ENCODE data around the gene ADGRG4.

The ADGRG4 gene

GRCh38 chrX:136447968-136448367 is 147.2 kb downstream of the ADGRG4 start:
- Mint-ChIP-seq H3K36me3 (ENCODE audit: low read depth) (no peaks in the 10 kb centered on the region), H3K27me3 (ENCODE audit: low read depth) (no peaks in the 10 kb centered on the region), H3K4me3 (no peak overlapping the region), H3K4me1 (no peaks in the 10 kb centered on the region), H3K27ac (no peak overlapping the region), H3K9me3 (peaks cover 3% of the 10 kb centered on the region)
- TF ChIP-seq CTCF (IDR thresholded peaks at IDR 0.05; ENCODE audit: unreplicated experiment in 3 of 3), result no peak

GRCh38 chrX:136450050-136450830 is 149.5 kb downstream of the ADGRG4 start:
- no peaks in the 10 kb centered on the region for H3K36me3 Mint-ChIP-seq (ENCODE audit: low read depth)
- H3K9me3 Mint-ChIP-seq, result peaks cover 3% of the 10 kb centered on the region
- no peak overlapping the region for H3K27ac Mint-ChIP-seq
- TF ChIP-seq CTCF (IDR thresholded peaks at IDR 0.05; ENCODE audit: unreplicated experiment in 3 of 3), result no peak
- H3K4me1 Mint-ChIP-seq, result no peaks in the 10 kb centered on the region
- H3K4me3 Mint-ChIP-seq, result no peak overlapping the region
- no peaks in the 10 kb centered on the region for H3K27me3 Mint-ChIP-seq (ENCODE audit: low read depth)

- H3K36me3 Mint-ChIP-seq (ENCODE audit: low read depth), result no peaks in the 10 kb centered on the region
- H3K4me3 Mint-ChIP-seq, result no peak overlapping the region
- no peak for TF ChIP-seq CTCF (IDR thresholded peaks at IDR 0.05; ENCODE audit: unreplicated experiment in 3 of 3)
- no peaks in the 10 kb centered on the region for H3K4me1 Mint-ChIP-seq
- H3K9me3 Mint-ChIP-seq, result no peaks in the 10 kb centered on the region
- no peaks in the 10 kb centered on the region for H3K27me3 Mint-ChIP-seq (ENCODE audit: low read depth)
- no peak overlapping the region for H3K27ac Mint-ChIP-seq
Measured at GRCh38 chrX:136452614-136453013, 151.9 kb downstream of the ADGRG4 start.

GRCh38 chrX:136453114-136453513 is 152.4 kb downstream of the ADGRG4 start:
- Mint-ChIP-seq H3K4me3 (no peak overlapping the region), H3K27me3 (ENCODE audit: low read depth) (no peaks in the 10 kb centered on the region)

GRCh38 chrX:136453771-136454170 is 153.0 kb downstream of the ADGRG4 start:
- no peaks in the 10 kb centered on the region for H3K36me3 Mint-ChIP-seq (ENCODE audit: low read depth)
- H3K27ac Mint-ChIP-seq, result no peak overlapping the region
- no peak overlapping the region for H3K4me3 Mint-ChIP-seq
- H3K27me3 Mint-ChIP-seq (ENCODE audit: low read depth), result no peaks in the 10 kb centered on the region
- no peaks in the 10 kb centered on the region for H3K4me1 Mint-ChIP-seq
- TF ChIP-seq CTCF (IDR thresholded peaks at IDR 0.05; ENCODE audit: unreplicated experiment in 3 of 3), result no peak
- H3K9me3 Mint-ChIP-seq, result no peaks in the 10 kb centered on the region

More at GRCh38 chrX:136453114-136453513, 152.4 kb downstream of the ADGRG4 start:
- no peak for TF ChIP-seq CTCF (IDR thresholded peaks at IDR 0.05; ENCODE audit: unreplicated experiment in 3 of 3)
- Mint-ChIP-seq H3K4me1 (no peaks in the 10 kb centered on the region), H3K27ac (no peak overlapping the region), H3K9me3 (no peaks in the 10 kb centered on the region), H3K36me3 (ENCODE audit: low read depth) (no peaks in the 10 kb centered on the region)

GRCh38 chrX:136456133-136456532 is 155.4 kb downstream of the ADGRG4 start:
- TF ChIP-seq CTCF (IDR thresholded peaks at IDR 0.05; ENCODE audit: unreplicated experiment in 3 of 3), result no peak
- Mint-ChIP-seq H3K9me3 (no peaks in the 10 kb centered on the region), H3K36me3 (ENCODE audit: low read depth) (no peaks in the 10 kb centered on the region), H3K4me3 (no peak overlapping the region), H3K27me3 (ENCODE audit: low read depth) (no peaks in the 10 kb centered on the region), H3K4me1 (no peaks in the 10 kb centered on the region), H3K27ac (no peak overlapping the region)

Data from nephron (organoid).